Esophagus muscularis mucosa (tissue), 4 donors: ENCODE data around the gene MTHFS.
A peak's percentile ranks its signal among the peaks of the same experiment; 100 is the strongest.

ENCODE experiments used
- CTCF ChIP-seq, 3 experiments: fragments of 200-600 bp in 2 of 3; fragments of 450-650 bp in 1 of 3; sonication (generic) in 2 of 3; IDR thresholded peaks; one replicate each; pipeline ENCODE4 v1.5.1; 2017 to 2019; ENCODE audit warnings: antibody characterized with exemption in 3 of 3, mild to moderate bottlenecking in 2 of 3, moderate library complexity in 1 of 3
- EP300 ChIP-seq: sonication (generic); formaldehyde crosslinking; IDR thresholded peaks from one replicate; pipeline ENCODE4 v1.6.1; 2017; ENCODE audit warnings: antibody characterized with exemption
- POLR2A ChIP-seq: fragments of 450-650 bp; IDR thresholded peaks from one replicate; pipeline ENCODE4 v1.6.1; 2017; ENCODE audit warnings: antibody characterized with exemption, moderate library complexity, mild to moderate bottlenecking, low read depth
- POLR2AphosphoS5 ChIP-seq, 2 donors: sonication (generic); formaldehyde crosslinking; IDR thresholded peaks; one replicate each; pipeline ENCODE4 v1.6.1; 2017; ENCODE audit warnings: antibody characterized with exemption in 2 of 2

DNA sequence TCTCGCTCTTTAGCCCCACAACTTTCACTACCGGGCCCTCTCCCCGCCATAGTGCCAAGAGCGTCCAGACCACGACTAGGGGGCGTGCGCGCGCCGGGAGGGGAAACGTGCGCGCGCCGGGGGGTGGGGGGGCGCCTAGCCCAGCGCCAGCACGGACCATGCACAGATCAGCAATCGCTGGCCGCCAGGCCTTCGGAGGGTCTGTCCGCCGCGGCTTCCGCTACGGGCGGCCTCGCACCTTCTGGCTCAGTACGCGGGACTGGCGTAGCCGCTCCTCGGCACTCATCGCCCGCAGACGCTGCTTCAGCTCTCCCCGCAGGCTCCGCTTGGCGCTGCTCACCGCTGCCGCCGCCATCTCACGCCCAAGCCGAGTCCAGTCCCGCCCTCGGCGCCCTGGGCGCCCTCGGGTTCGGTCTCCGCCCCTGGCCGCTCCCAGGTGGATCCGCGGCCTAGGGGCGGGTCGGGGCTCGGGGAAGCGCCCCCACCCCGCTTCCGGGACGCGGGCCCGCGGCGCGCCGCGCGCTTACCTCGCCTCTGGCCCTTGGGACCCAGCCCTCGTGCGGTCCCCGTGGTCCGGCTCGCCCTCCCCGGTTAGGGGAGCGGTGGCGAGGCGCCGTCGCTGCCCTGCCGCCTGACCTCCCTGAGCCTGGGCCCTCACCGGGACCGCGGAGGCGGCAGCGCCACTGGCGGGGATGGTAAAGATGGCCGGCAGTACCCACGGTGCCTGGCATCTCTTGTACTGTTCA lies at the start of gene MTHFS:
- no peak for TF ChIP-seq POLR2A
- peak; percentile 39 to 51 for TF ChIP-seq POLR2AphosphoS5 (IDR thresholded peaks at IDR 0.05)
- peak; percentile 52 to 54 (median 54) for TF ChIP-seq CTCF (IDR thresholded peaks at IDR 0.05)
- no peak for TF ChIP-seq EP300
